MCF 10A (cell line): ENCODE results near the gene PNLIP. TPM values are rescaled to one million over a fixed set of nuclear protein-coding genes. Genes with fewer than 3 reads are reported as not detected.

Experiments
- BruUV-seq: library from RNA; stranded (reverse); fragments of 400-500 nt; replicated peaks from 2 replicates; lab custom pipeline; 2021; lab: Mats Ljungman, UMichigan
- CTCF ChIA-PET: fragments of 300-600 bp; sonication (Branson Sonifier 250); formaldehyde crosslinking; extraction: SDS; loops from one replicate; lab custom pipeline; 2021; ENCODE audit warnings: antibody characterized with exemption, inconsistent platforms; lab: Yijun Ruan, JAX
- POLR2A ChIA-PET: fragments of 300-600, 350-650 bp; sonication (Branson Sonifier 250); formaldehyde crosslinking; extraction: SDS; loops from one replicate; lab custom pipeline; 2020; ENCODE audit warnings: antibody characterized with exemption, inconsistent platforms; lab: Yijun Ruan, JAX
- DNase-seq: peaks from one replicate; pipeline ENCODE4 v3.0.0-alpha.2; 2018; ENCODE audit not compliant: unreplicated experiment
- H3K27ac Mint-ChIP-seq: one replicate; pipeline ENCODE4 v1.8.0; 2022; ENCODE audit warnings: mild to moderate bottlenecking, low read depth, mixed read lengths; ENCODE audit not compliant: unreplicated experiment
- H3K27me3 Mint-ChIP-seq: one replicate; pipeline ENCODE4 v1.8.0; 2022; ENCODE audit warnings: mixed read lengths; ENCODE audit not compliant: insufficient read depth, unreplicated experiment
- H3K36me3 Mint-ChIP-seq: one replicate; pipeline ENCODE4 v1.8.0; 2022; ENCODE audit warnings: mild to moderate bottlenecking, moderate library complexity, mixed read lengths; ENCODE audit not compliant: insufficient read depth, unreplicated experiment
- H3K4me1 Mint-ChIP-seq: one replicate; pipeline ENCODE4 v1.8.0; 2022; ENCODE audit warnings: mixed read lengths; ENCODE audit not compliant: insufficient read depth, unreplicated experiment
- H3K4me3 Mint-ChIP-seq: one replicate; pipeline ENCODE4 v1.8.0; 2022; ENCODE audit warnings: mild to moderate bottlenecking, moderate library complexity, mixed read lengths; ENCODE audit not compliant: unreplicated experiment
- H3K9me3 Mint-ChIP-seq: one replicate; pipeline ENCODE4 v1.8.0; 2022; ENCODE audit warnings: mixed read lengths; ENCODE audit not compliant: unreplicated experiment
- CTCF ChIP-seq: fragments of 200-600 bp; IDR thresholded peaks from one replicate; pipeline ENCODE4 v1.8.0; 2022; ENCODE audit warnings: antibody characterized with exemption, mild to moderate bottlenecking; ENCODE audit not compliant: unreplicated experiment
- intact Hi-C: fragments of 100-400 bp; cut with micrococcal nuclease; formaldehyde crosslinking; loops from 2 replicates; pipeline ENCODE4 v1.14.1; 2022
- total RNA-seq: library from RNA; stranded (reverse); gene quantifications from 2 replicates; pipeline ENCODE4 v1.2.3, GENCODE V29; 2022

Gene PNLIP
- total RNA-seq, 1 experiment from 2014 or later = not detected

- POLR2A ChIA-PET = no interaction called here
- peaks cover 6% of the 10 kb centered on the region for H3K4me1 Mint-ChIP-seq
- no TSS peak for BruUV-seq
Observed at GRCh38 chr10:116542007-116542677, 3.6 kb upstream of the PNLIP start.

GRCh38 chr10:116545122-116545521, 609 bp upstream of the PNLIP start:
- intact Hi-C loops = no loop called here
- Mint-ChIP-seq H3K27me3 (no peaks in the 10 kb centered on the region), H3K27ac (no peak overlapping the region), H3K4me3 (no peak overlapping the region), H3K36me3 (no peaks in the 10 kb centered on the region), H3K9me3 (peaks cover 8% of the 10 kb centered on the region), H3K4me1 (no peaks in the 10 kb centered on the region)
- CTCF ChIA-PET = interaction anchor here (0.8 kb wide), 2 partner anchors 43 to 243 kb away, joined by 3 read pairs; no protein-coding TSS in a partner anchor
- TF ChIP-seq CTCF = no peak
- no TSS peak for BruUV-seq
- DNase-seq = no peak
- POLR2A ChIA-PET = no interaction called here

More at GRCh38 chr10:116542007-116542677, 3.6 kb upstream of the PNLIP start:
- Mint-ChIP-seq H3K27me3 (no peaks in the 10 kb centered on the region), H3K9me3 (peaks cover 21% of the 10 kb centered on the region), H3K36me3 (no peaks in the 10 kb centered on the region), H3K4me3 (no peak overlapping the region), H3K27ac (no peak overlapping the region)
- CTCF ChIA-PET = interaction anchor here (0.6 kb wide), 1 partner anchor 1074 kb away, joined by 3 read pairs; no protein-coding TSS in a partner anchor
- TF ChIP-seq CTCF = no peak
- intact Hi-C loops = no loop called here
- no peak for DNase-seq

GRCh38 chr10:116548301-116548700, 2.6 kb downstream of the PNLIP start:
- no peak overlapping the region for H3K27ac Mint-ChIP-seq
- intact Hi-C loops = no loop called here
- no peaks in the 10 kb centered on the region for H3K27me3 Mint-ChIP-seq
- no peaks in the 10 kb centered on the region for H3K9me3 Mint-ChIP-seq
- POLR2A ChIA-PET = no interaction called here
- DNase-seq = no peak
- no peak for TF ChIP-seq CTCF
- no peaks in the 10 kb centered on the region for H3K36me3 Mint-ChIP-seq
- CTCF ChIA-PET = no interaction called here
- no TSS peak for BruUV-seq
- no peaks in the 10 kb centered on the region for H3K4me1 Mint-ChIP-seq
- H3K4me3 Mint-ChIP-seq = no peak overlapping the region

GRCh38 chr10:116553378-116553980, 7.7 kb downstream of the PNLIP start:
- Mint-ChIP-seq H3K36me3 (no peaks in the 10 kb centered on the region), H3K4me3 (no peak overlapping the region), H3K27me3 (no peaks in the 10 kb centered on the region), H3K27ac (no peak overlapping the region), H3K4me1 (no peaks in the 10 kb centered on the region), H3K9me3 (no peaks in the 10 kb centered on the region)
- ChIA-PET CTCF (no interaction called here), POLR2A (no interaction called here)
- peak; percentile 47 for DNase-seq
- intact Hi-C loops = no loop called here
- TF ChIP-seq CTCF = no peak
- no TSS peak for BruUV-seq
